ENCODE measurements around the gene FSD1L.
A peak's percentile ranks its signal among the peaks of the same experiment; 100 is the strongest.

The FSD1L gene

GRCh38 chr9:105415662-105415980, 32.2 kb upstream of the FSD1L start:
- Histone ChIP-seq H3K79me2 (ENCODE audit: low read length) (no peaks in the 10 kb centered on the region), H3K4me1 (ENCODE audit: low read length) (peaks cover 26% of the 10 kb centered on the region), H3K27me3 (ENCODE audit: low read depth, low read length) (no peaks in the 10 kb centered on the region), H3K9me3 (ENCODE audit: insufficient read depth, low read length) (no peaks in the 10 kb centered on the region), H2AFZ (ENCODE audit: low read depth, low read length) (no peak overlapping the region), H3K9ac (ENCODE audit: low read length) (no peak overlapping the region), H3K36me3 (replicated peaks; ENCODE audit: low read depth, low read length) (no peaks in the 10 kb centered on the region), H3K4me2 (ENCODE audit: low read length) (peak overlapping the region; percentile 87), H3K4me3 (ENCODE audit: low read length) (no peak overlapping the region), H3K27ac (ENCODE audit: low read length) (no peak overlapping the region), H4K20me1 (ENCODE audit: insufficient read depth, low read length) (no peaks in the 10 kb centered on the region)
- TF ChIP-seq CTCF (IDR thresholded peaks at IDR 0.05; ENCODE audit: low read depth, low read length) (no peak), EZH2phosphoT487 (IDR thresholded peaks at IDR 0.05; ENCODE audit: low read depth) (no peak)

GRCh38 chr9:105416840-105417239, 31.0 kb upstream of the FSD1L start:
- Histone ChIP-seq H3K9ac (ENCODE audit: low read length) (peak overlapping the region; percentile 6; the same call in 1 of the 2 replicates), H3K27ac (ENCODE audit: low read length) (peak overlapping the region; percentile 46), H3K79me2 (ENCODE audit: low read length) (no peaks in the 10 kb centered on the region), H3K9me3 (ENCODE audit: insufficient read depth, low read length) (no peaks in the 10 kb centered on the region), H3K4me2 (ENCODE audit: low read length) (peak overlapping the region; percentile 62), H3K27me3 (ENCODE audit: low read depth, low read length) (no peaks in the 10 kb centered on the region), H3K36me3 (replicated peaks; ENCODE audit: low read depth, low read length) (no peaks in the 10 kb centered on the region), H3K4me1 (ENCODE audit: low read length) (peaks cover 26% of the 10 kb centered on the region), H3K4me3 (ENCODE audit: low read length) (peak overlapping the region; percentile 24), H4K20me1 (ENCODE audit: insufficient read depth, low read length) (no peaks in the 10 kb centered on the region), H2AFZ (ENCODE audit: low read depth, low read length) (peak overlapping the region; percentile 71; the same call in 1 of the 2 replicates)
- TF ChIP-seq EZH2phosphoT487 (IDR thresholded peaks at IDR 0.05; ENCODE audit: low read depth): no peak
- TF ChIP-seq CTCF (IDR thresholded peaks at IDR 0.05; ENCODE audit: low read depth, low read length): no peak

GRCh38 chr9:105418588-105419500, 29.0 kb upstream of the FSD1L start:
- Histone ChIP-seq H3K27ac (ENCODE audit: low read length) (no peak overlapping the region), H4K20me1 (ENCODE audit: insufficient read depth, low read length) (no peaks in the 10 kb centered on the region), H3K27me3 (ENCODE audit: low read depth, low read length) (no peaks in the 10 kb centered on the region), H3K9me3 (ENCODE audit: insufficient read depth, low read length) (no peaks in the 10 kb centered on the region), H3K9ac (ENCODE audit: low read length) (no peak overlapping the region), H3K4me1 (ENCODE audit: low read length) (peaks cover 26% of the 10 kb centered on the region), H3K79me2 (ENCODE audit: low read length) (no peaks in the 10 kb centered on the region), H3K4me2 (ENCODE audit: low read length) (no peak overlapping the region), H3K36me3 (replicated peaks; ENCODE audit: low read depth, low read length) (no peaks in the 10 kb centered on the region), H2AFZ (ENCODE audit: low read depth, low read length) (no peak overlapping the region), H3K4me3 (ENCODE audit: low read length) (no peak overlapping the region)
- TF ChIP-seq EZH2phosphoT487 (IDR thresholded peaks at IDR 0.05; ENCODE audit: low read depth) (no peak), CTCF (IDR thresholded peaks at IDR 0.05; ENCODE audit: low read depth, low read length) (no peak)

- Histone ChIP-seq H3K9me3 (ENCODE audit: insufficient read depth, low read length) (no peaks in the 10 kb centered on the region), H3K27ac (ENCODE audit: low read length) (no peak overlapping the region), H3K4me2 (ENCODE audit: low read length) (no peak overlapping the region), H4K20me1 (ENCODE audit: insufficient read depth, low read length) (no peaks in the 10 kb centered on the region), H3K36me3 (replicated peaks; ENCODE audit: low read depth, low read length) (no peaks in the 10 kb centered on the region), H3K4me1 (ENCODE audit: low read length) (peaks cover 24% of the 10 kb centered on the region), H3K27me3 (ENCODE audit: low read depth, low read length) (no peaks in the 10 kb centered on the region), H3K79me2 (ENCODE audit: low read length) (no peaks in the 10 kb centered on the region), H2AFZ (ENCODE audit: low read depth, low read length) (no peak overlapping the region), H3K9ac (ENCODE audit: low read length) (no peak overlapping the region), H3K4me3 (ENCODE audit: low read length) (no peak overlapping the region)
- no peak for TF ChIP-seq EZH2phosphoT487 (IDR thresholded peaks at IDR 0.05; ENCODE audit: low read depth)
- no peak for TF ChIP-seq CTCF (IDR thresholded peaks at IDR 0.05; ENCODE audit: low read depth, low read length)
Observed at GRCh38 chr9:105419816-105420597, 27.8 kb upstream of the FSD1L start.

Measured in OCI-LY3 (cell line).